GM12801 (cell line): ENCODE results near the gene TXNL4B.

ENCODE experiments used
- CTCF ChIP-seq: IDR thresholded peaks from one replicate; pipeline ENCODE4 v1.5.1; 2011; ENCODE audit warnings: control low read depth; ENCODE audit not compliant: insufficient read length; ENCODE audit errors: extremely low read depth

TXNL4B gene

GRCh38 chr16:72050769-72051464, 42.5 kb downstream of the TXNL4B start:
- no peak for TF ChIP-seq CTCF

- no peak for TF ChIP-seq CTCF
These were observed 44.3 kb downstream of the TXNL4B start for GRCh38 chr16:72049110-72049509.

GRCh38 chr16:72044825-72045359, 48.5 kb downstream of the TXNL4B start:
- TF ChIP-seq CTCF: no peak

GRCh38 chr16:72044296-72044695, 49.1 kb downstream of the TXNL4B start:
- no peak for TF ChIP-seq CTCF

- TF ChIP-seq CTCF: no peak
These were observed 49.9 kb downstream of the TXNL4B start for GRCh38 chr16:72043539-72043938.

GRCh38 chr16:72043058-72043457, 50.4 kb downstream of the TXNL4B start:
- no peak for TF ChIP-seq CTCF

GRCh38 chr16:72042157-72042660, 51.2 kb downstream of the TXNL4B start:
- no peak for TF ChIP-seq CTCF
